Measurements from ENCODE around the gene TMC3. TPM values are rescaled to one million over a fixed set of nuclear protein-coding genes. Genes with fewer than 3 reads are reported as not detected.

TMC3 gene
- total and polyA plus RNA-seq, 2 experiments from 2014 or later = not detected

DNA sequence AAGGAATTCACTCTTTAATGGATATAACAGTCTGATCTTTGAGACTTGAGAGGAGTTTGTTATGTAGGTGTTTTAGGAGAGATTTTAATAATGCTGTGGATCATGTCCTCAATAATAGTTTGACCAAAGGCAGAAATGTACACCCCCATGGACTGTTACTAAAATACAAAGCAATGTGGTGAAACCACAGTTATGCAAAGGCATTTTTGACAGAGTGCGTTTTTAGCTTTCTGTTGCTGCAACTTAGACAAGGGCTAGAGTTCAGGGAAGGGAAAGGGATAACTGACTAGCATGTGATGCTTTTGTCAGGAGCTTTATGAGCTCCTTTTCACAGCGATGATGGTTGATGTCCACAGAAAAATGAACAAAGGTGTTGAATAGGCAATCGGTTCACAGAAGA is 46.5 kb downstream of the TMC3 start:
- Histone ChIP-seq H3K4me2 (ENCODE audit: unreplicated experiment) (peak overlapping the region; percentile 51), H3K36me3 (ENCODE audit: low read depth) (no peaks in the 10 kb centered on the region), H3K4me1 (ENCODE audit: insufficient read depth) (peaks cover 46% of the 10 kb centered on the region), H3K27me3 (replicated peaks; ENCODE audit: insufficient read depth) (no peaks in the 10 kb centered on the region), H3K27ac (peak overlapping the region; percentile 68), H3K4me3 (peak overlapping the region; percentile 35), H3K9me3 (ENCODE audit: low read depth) (no peaks in the 10 kb centered on the region), H3F3A (ENCODE audit: insufficient read depth) (peaks cover 37% of the 10 kb centered on the region), H2AFZ (no peak overlapping the region), H3K79me2 (ENCODE audit: insufficient read depth) (peaks cover 13% of the 10 kb centered on the region), H3K9ac (peak overlapping the region; percentile 15; the same call in 1 of the 2 replicates), H3K9me2 (ENCODE audit: insufficient read depth) (no peaks in the 10 kb centered on the region), H4K20me1 (ENCODE audit: insufficient read depth) (no peaks in the 10 kb centered on the region)
- TF ChIP-seq EZH2 (IDR thresholded peaks at IDR 0.05; ENCODE audit: insufficient read depth, poor library complexity, severe bottlenecking) = no peak
- no peak for TF ChIP-seq EZH2phosphoT487 (IDR thresholded peaks at IDR 0.05; ENCODE audit: insufficient read depth, low read depth)
- in situ Hi-C loops (cut with MboI) = no loop called here
- WGBS, 2 experiments (ENCODE audit: low coverage in 1 of 2, low lambda C conversion rate in 2 of 2, missing lambda C conversion rate in 2 of 2) = 18 to 30% methylated on average over 3 of the region's 3 CpGs
- peak; percentile 89 for DNase-seq

- Histone ChIP-seq H3K9me2 (ENCODE audit: insufficient read depth) (no peaks in the 10 kb centered on the region), H3K27me3 (replicated peaks; ENCODE audit: insufficient read depth) (no peaks in the 10 kb centered on the region), H3F3A (ENCODE audit: insufficient read depth) (peaks cover 37% of the 10 kb centered on the region), H3K79me2 (ENCODE audit: insufficient read depth) (peaks cover 20% of the 10 kb centered on the region), H3K27ac (peak overlapping the region; percentile 68), H3K9ac (peak overlapping the region; percentile 12; the same call in 1 of the 2 replicates), H2AFZ (no peak overlapping the region), H4K20me1 (ENCODE audit: insufficient read depth) (no peaks in the 10 kb centered on the region), H3K9me3 (ENCODE audit: low read depth) (no peaks in the 10 kb centered on the region), H3K36me3 (ENCODE audit: low read depth) (no peaks in the 10 kb centered on the region; the same call in 1 of the 2 replicates), H3K4me2 (ENCODE audit: unreplicated experiment) (peak overlapping the region; percentile 51), H3K4me3 (peak overlapping the region; percentile 35; the same call in 1 of the 2 replicates), H3K4me1 (ENCODE audit: insufficient read depth) (peaks cover 50% of the 10 kb centered on the region)
- peak; percentile 57 for DNase-seq
- TF ChIP-seq EZH2 (IDR thresholded peaks at IDR 0.05; ENCODE audit: insufficient read depth, poor library complexity, severe bottlenecking) (no peak), EZH2phosphoT487 (IDR thresholded peaks at IDR 0.05; ENCODE audit: insufficient read depth, low read depth) (no peak)
- 84 to 87% methylated on average over 7 of the region's 7 CpGs for WGBS, 2 experiments (ENCODE audit: low coverage in 1 of 2, low lambda C conversion rate in 2 of 2, missing lambda C conversion rate in 2 of 2)
- in situ Hi-C loops (cut with MboI) = no loop called here
Observed at GRCh38 chr15:81326466-81327212, 47.4 kb downstream of the TMC3 start.

GRCh38 chr15:81323944-81324881 is 49.8 kb downstream of the TMC3 start, which contains the start of gene STARD5:
Gene STARD5, minus strand, starts transcription at chr15:81324141. Its CDS starts 42 bp downstream, at chr15:81324099.
- peaks cover 16% of the 10 kb centered on the region; the same call in 1 of the 2 replicates for H3K36me3 ChIP-seq (ENCODE audit: low read depth)

GRCh38 chr15:81323559-81323943 is 50.5 kb downstream of the TMC3 start:
- H4K20me1 ChIP-seq (ENCODE audit: insufficient read depth) = no peaks in the 10 kb centered on the region
- peak; percentile 29 for DNase-seq
- H3K27ac ChIP-seq = peak overlapping the region; percentile 19; the same call in 1 of the 2 replicates
- TF ChIP-seq EZH2 (IDR thresholded peaks at IDR 0.05; ENCODE audit: insufficient read depth, poor library complexity, severe bottlenecking) (no peak), EZH2phosphoT487 (IDR thresholded peaks at IDR 0.05; ENCODE audit: insufficient read depth, low read depth) (no peak)
- H3K4me1 ChIP-seq (ENCODE audit: insufficient read depth) = peaks cover 44% of the 10 kb centered on the region
- in situ Hi-C loops (cut with MboI) = no loop called here
- H3K9me2 ChIP-seq (ENCODE audit: insufficient read depth) = no peaks in the 10 kb centered on the region
- H3K36me3 ChIP-seq (ENCODE audit: low read depth) = peaks cover 16% of the 10 kb centered on the region; the same call in 1 of the 2 replicates
- no peaks in the 10 kb centered on the region for H3K9me3 ChIP-seq (ENCODE audit: low read depth)
- peak overlapping the region; percentile 90 for H3K4me2 ChIP-seq (ENCODE audit: unreplicated experiment)
- peak overlapping the region; percentile 86 for H2AFZ ChIP-seq
- WGBS, 2 experiments (ENCODE audit: low coverage in 1 of 2, low lambda C conversion rate in 2 of 2, missing lambda C conversion rate in 2 of 2) = 1 to 2% methylated on average over 3 to 4 of the region's 4 CpGs
- peak overlapping the region; percentile 88 for H3K4me3 ChIP-seq
- peaks cover 37% of the 10 kb centered on the region for H3F3A ChIP-seq (ENCODE audit: insufficient read depth)
- peaks cover 20% of the 10 kb centered on the region for H3K79me2 ChIP-seq (ENCODE audit: insufficient read depth)
- H3K9ac ChIP-seq = peak overlapping the region; percentile 89
- no peaks in the 10 kb centered on the region for H3K27me3 ChIP-seq (replicated peaks; ENCODE audit: insufficient read depth)

More at GRCh38 chr15:81323944-81324881, 49.8 kb downstream of the TMC3 start, which contains the start of gene STARD5:
- TF ChIP-seq EZH2phosphoT487 (IDR thresholded peaks at IDR 0.05; ENCODE audit: insufficient read depth, low read depth) = no peak
- TF ChIP-seq EZH2 (IDR thresholded peaks at IDR 0.05; ENCODE audit: insufficient read depth, poor library complexity, severe bottlenecking) = no peak
- H3K9me2 ChIP-seq (ENCODE audit: insufficient read depth) = no peaks in the 10 kb centered on the region
- peak within 1 kb of the TSS; percentile 88 for H3K4me3 ChIP-seq
- H3K4me2 ChIP-seq (ENCODE audit: unreplicated experiment) = peak within 1 kb of the TSS; percentile 97
- peak within 1 kb of the TSS; percentile 89 for H3K9ac ChIP-seq
- peaks cover 37% of the 10 kb centered on the region for H3F3A ChIP-seq (ENCODE audit: insufficient read depth)
- H4K20me1 ChIP-seq (ENCODE audit: insufficient read depth) = no peaks in the 10 kb centered on the region
- peaks cover 44% of the 10 kb centered on the region for H3K4me1 ChIP-seq (ENCODE audit: insufficient read depth)
- in situ Hi-C loops (cut with MboI) = no loop called here
- peak within 1 kb of the TSS; percentile 98 for H2AFZ ChIP-seq
- WGBS, 2 experiments (ENCODE audit: low coverage in 1 of 2, low lambda C conversion rate in 2 of 2, missing lambda C conversion rate in 2 of 2) = 2 to 3% methylated on average over 48 to 65 of the region's 67 CpGs
- H3K27ac ChIP-seq = peak within 1 kb of the TSS; percentile 19; the same call in 1 of the 2 replicates
- peaks cover 20% of the 10 kb centered on the region for H3K79me2 ChIP-seq (ENCODE audit: insufficient read depth)
- peak; percentile 100 for DNase-seq
- no peaks in the 10 kb centered on the region for H3K9me3 ChIP-seq (ENCODE audit: low read depth)
- no peaks in the 10 kb centered on the region for H3K27me3 ChIP-seq (replicated peaks; ENCODE audit: insufficient read depth)
